ENCODE results near the gene HAUS6. TPM values are rescaled to one million over a fixed set of nuclear protein-coding genes. Genes with fewer than 3 reads are reported as not detected.

HAUS6 gene
- total and polyA plus RNA-seq, 2 of the 13 experiments (the other 11 are each of a cell fraction or from before 2014, with no cell fraction given), result 9.8 to 31.1 TPM

DNA sequence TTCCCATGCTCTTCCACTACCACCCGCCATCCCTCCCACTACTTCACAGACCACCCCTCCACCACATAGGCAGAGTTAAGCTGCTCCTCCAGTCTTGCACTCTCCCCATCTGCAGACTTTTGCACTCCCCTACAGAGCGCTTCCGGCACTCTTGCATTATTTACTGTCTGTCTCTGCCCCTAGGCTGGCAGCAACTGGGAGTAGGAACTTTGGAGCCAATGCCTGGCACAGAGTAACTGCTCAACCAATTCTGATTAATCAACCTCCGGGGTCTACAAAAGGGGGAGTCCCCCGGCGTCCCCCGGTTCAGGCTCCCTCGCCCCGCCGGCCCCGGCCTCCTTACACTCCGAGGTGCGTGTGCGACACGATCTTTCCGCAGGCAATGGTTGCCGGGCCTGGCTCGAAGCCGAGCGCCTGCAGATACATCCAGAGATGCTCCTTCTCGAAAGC, 498 bp downstream of the HAUS6 start (continued):
- TF ChIP-seq, protein P1, sequence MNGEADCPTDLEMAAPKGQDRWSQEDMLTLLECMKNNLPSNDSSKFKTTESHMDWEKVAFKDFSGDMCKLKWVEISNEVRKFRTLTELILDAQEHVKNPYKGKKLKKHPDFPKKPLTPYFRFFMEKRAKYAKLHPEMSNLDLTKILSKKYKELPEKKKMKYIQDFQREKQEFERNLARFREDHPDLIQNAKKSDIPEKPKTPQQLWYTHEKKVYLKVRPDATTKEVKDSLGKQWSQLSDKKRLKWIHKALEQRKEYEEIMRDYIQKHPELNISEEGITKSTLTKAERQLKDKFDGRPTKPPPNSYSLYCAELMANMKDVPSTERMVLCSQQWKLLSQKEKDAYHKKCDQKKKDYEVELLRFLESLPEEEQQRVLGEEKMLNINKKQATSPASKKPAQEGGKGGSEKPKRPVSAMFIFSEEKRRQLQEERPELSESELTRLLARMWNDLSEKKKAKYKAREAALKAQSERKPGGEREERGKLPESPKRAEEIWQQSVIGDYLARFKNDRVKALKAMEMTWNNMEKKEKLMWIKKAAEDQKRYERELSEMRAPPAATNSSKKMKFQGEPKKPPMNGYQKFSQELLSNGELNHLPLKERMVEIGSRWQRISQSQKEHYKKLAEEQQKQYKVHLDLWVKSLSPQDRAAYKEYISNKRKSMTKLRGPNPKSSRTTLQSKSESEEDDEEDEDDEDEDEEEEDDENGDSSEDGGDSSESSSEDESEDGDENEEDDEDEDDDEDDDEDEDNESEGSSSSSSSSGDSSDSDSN (CRISPR knock-in tag; IDR thresholded peaks at IDR 0.05), result 0 out of 2 replicates have a peak, but pooled peaks have one; percentile 5
- TF ChIP-seq CAMTA2 (CRISPR knock-in tag; IDR thresholded peaks at IDR 0.05; ENCODE audit: borderline replicate concordance) (no peak), PAX8 (CRISPR knock-in tag; IDR thresholded peaks at IDR 0.05; ENCODE audit: borderline replicate concordance) (no peak), RARG (CRISPR knock-in tag; IDR thresholded peaks at IDR 0.05; ENCODE audit: low read depth) (no peak), ZNF547 (CRISPR knock-in tag; IDR thresholded peaks at IDR 0.05) (no peak), ZNF143 (CRISPR knock-in tag; IDR thresholded peaks at IDR 0.05) (no peak), ZFYVE20 (CRISPR knock-in tag; IDR thresholded peaks at IDR 0.05; ENCODE audit: borderline replicate concordance, low read depth) (no peak), CREM (IDR thresholded peaks at IDR 0.05) (no peak), CREM (CRISPR knock-in tag; IDR thresholded peaks at IDR 0.05) (no peak)
- TF ChIP-seq, protein P2, sequence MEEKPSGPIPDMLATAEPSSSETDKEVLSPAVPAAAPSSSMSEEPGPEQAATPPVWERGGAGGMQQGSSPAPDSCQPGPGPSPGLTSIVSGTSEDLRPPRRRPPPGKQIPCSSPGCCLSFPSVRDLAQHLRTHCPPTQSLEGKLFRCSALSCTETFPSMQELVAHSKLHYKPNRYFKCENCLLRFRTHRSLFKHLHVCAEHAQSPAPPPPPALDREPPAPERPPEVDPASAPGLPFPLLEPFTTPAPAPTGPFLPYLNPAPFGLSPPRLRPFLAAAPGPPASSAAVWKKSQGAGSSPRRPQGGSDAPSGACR (CRISPR knock-in tag; IDR thresholded peaks at IDR 0.05), result 0 out of 2 replicates have a peak, but pooled peaks have one; percentile 30
- TF ChIP-seq, protein P3, sequence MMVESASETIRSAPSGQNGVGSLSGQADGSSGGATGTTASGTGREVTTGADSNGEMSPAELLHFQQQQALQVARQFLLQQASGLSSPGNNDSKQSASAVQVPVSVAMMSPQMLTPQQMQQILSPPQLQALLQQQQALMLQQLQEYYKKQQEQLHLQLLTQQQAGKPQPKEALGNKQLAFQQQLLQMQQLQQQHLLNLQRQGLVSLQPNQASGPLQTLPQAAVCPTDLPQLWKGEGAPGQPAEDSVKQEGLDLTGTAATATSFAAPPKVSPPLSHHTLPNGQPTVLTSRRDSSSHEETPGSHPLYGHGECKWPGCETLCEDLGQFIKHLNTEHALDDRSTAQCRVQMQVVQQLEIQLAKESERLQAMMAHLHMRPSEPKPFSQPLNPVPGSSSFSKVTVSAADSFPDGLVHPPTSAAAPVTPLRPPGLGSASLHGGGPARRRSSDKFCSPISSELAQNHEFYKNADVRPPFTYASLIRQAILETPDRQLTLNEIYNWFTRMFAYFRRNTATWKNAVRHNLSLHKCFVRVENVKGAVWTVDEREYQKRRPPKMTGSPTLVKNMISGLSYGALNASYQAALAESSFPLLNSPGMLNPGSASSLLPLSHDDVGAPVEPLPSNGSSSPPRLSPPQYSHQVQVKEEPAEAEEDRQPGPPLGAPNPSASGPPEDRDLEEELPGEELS (CRISPR knock-in tag; IDR thresholded peaks at IDR 0.05), result peak; percentile 4; the same call in 1 of the 2 replicates
- TF ChIP-seq, protein P4, sequence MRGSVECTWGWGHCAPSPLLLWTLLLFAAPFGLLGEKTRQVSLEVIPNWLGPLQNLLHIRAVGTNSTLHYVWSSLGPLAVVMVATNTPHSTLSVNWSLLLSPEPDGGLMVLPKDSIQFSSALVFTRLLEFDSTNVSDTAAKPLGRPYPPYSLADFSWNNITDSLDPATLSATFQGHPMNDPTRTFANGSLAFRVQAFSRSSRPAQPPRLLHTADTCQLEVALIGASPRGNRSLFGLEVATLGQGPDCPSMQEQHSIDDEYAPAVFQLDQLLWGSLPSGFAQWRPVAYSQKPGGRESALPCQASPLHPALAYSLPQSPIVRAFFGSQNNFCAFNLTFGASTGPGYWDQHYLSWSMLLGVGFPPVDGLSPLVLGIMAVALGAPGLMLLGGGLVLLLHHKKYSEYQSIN (CRISPR knock-in tag; IDR thresholded peaks at IDR 0.05; ENCODE audit: borderline replicate concordance), result no peak
- TF ChIP-seq, protein P5, sequence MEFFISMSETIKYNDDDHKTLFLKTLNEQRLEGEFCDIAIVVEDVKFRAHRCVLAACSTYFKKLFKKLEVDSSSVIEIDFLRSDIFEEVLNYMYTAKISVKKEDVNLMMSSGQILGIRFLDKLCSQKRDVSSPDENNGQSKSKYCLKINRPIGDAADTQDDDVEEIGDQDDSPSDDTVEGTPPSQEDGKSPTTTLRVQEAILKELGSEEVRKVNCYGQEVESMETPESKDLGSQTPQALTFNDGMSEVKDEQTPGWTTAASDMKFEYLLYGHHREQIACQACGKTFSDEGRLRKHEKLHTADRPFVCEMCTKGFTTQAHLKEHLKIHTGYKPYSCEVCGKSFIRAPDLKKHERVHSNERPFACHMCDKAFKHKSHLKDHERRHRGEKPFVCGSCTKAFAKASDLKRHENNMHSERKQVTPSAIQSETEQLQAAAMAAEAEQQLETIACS (CRISPR knock-in tag; IDR thresholded peaks at IDR 0.05), result no peak
- TF ChIP-seq, protein P6, sequence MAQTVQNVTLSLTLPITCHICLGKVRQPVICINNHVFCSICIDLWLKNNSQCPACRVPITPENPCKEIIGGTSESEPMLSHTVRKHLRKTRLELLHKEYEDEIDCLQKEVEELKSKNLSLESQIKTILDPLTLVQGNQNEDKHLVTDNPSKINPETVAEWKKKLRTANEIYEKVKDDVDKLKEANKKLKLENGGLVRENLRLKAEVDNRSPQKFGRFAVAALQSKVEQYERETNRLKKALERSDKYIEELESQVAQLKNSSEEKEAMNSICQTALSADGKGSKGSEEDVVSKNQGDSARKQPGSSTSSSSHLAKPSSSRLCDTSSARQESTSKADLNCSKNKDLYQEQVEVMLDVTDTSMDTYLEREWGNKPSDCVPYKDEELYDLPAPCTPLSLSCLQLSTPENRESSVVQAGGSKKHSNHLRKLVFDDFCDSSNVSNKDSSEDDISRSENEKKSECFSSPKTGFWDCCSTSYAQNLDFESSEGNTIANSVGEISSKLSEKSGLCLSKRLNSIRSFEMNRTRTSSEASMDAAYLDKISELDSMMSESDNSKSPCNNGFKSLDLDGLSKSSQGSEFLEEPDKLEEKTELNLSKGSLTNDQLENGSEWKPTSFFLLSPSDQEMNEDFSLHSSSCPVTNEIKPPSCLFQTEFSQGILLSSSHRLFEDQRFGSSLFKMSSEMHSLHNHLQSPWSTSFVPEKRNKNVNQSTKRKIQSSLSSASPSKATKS (CRISPR knock-in tag; IDR thresholded peaks at IDR 0.05), result no peak
- TF ChIP-seq, protein P7, sequence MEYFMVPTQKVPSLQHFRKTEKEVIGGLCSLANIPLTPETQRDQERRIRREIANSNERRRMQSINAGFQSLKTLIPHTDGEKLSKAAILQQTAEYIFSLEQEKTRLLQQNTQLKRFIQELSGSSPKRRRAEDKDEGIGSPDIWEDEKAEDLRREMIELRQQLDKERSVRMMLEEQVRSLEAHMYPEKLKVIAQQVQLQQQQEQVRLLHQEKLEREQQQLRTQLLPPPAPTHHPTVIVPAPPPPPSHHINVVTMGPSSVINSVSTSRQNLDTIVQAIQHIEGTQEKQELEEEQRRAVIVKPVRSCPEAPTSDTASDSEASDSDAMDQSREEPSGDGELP (IDR thresholded peaks at IDR 0.05; ENCODE audit: borderline replicate concordance, low read depth), result no peak
- TF ChIP-seq, protein P8, sequence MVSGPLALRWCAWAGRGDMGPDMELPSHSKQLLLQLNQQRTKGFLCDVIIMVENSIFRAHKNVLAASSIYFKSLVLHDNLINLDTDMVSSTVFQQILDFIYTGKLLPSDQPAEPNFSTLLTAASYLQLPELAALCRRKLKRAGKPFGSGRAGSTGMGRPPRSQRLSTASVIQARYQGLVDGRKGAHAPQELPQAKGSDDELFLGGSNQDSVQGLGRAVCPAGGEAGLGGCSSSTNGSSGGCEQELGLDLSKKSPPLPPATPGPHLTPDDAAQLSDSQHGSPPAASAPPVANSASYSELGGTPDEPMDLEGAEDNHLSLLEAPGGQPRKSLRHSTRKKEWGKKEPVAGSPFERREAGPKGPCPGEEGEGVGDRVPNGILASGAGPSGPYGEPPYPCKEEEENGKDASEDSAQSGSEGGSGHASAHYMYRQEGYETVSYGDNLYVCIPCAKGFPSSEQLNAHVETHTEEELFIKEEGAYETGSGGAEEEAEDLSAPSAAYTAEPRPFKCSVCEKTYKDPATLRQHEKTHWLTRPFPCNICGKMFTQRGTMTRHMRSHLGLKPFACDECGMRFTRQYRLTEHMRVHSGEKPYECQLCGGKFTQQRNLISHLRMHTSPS (CRISPR knock-in tag; IDR thresholded peaks at IDR 0.05; ENCODE audit: low read depth), result peak; percentile 23; the same call in 1 of the 2 replicates

Measured in HepG2 (cell line).